SU-DHL-6 (cell line): Measurements from ENCODE around the gene ZNF132.
"Not testable (repeated sequence)": the region's sequence is repeated elsewhere in the genome, so short reads cannot be mapped to it uniquely, and the experiment has no call there.

Experiments used
- H2AFZ ChIP-seq: fragments of 200-600 bp; sonication (generic); 2 replicates; pipeline ENCODE4 v1.6.1; 2014; ENCODE audit warnings: low read depth, mild to moderate bottlenecking, moderate library complexity, mixed read lengths, antibody characterized with exemption, low read length; ENCODE audit not compliant: severe bottlenecking
- H3F3A ChIP-seq: fragments of 200-600 bp; shearing (Covaris generic); 2 replicates; pipeline ENCODE4 v1.6.0; 2016; ENCODE audit warnings: antibody characterized with exemption, mild to moderate bottlenecking; ENCODE audit not compliant: insufficient read depth
- H3K27ac ChIP-seq: fragments of 200-600 bp; sonication (generic); 2 replicates; pipeline ENCODE4 v1.5.1; 2016; ENCODE audit warnings: low read depth, mild to moderate bottlenecking, low read length, moderate library complexity, mixed read lengths
- H3K27me3 ChIP-seq: fragments of 200-600 bp; sonication (generic), shearing (Covaris generic); 2 replicates; pipeline ENCODE4 v1.6.0; 2014; ENCODE audit warnings: mild to moderate bottlenecking, low read length
- H3K36me3 ChIP-seq: fragments of 200-600 bp; sonication (generic); 2 replicates; pipeline ENCODE4 v1.6.1; 2014; ENCODE audit warnings: mild to moderate bottlenecking, low read length, mixed read lengths
- H3K4me2 ChIP-seq: fragments of 300-600, 200-600 bp; shearing (Covaris generic), sonication (generic); 2 replicates; pipeline ENCODE4 v1.6.0; 2014; ENCODE audit warnings: low read length, low read depth, mild to moderate bottlenecking; ENCODE audit not compliant: poor library complexity, severe bottlenecking
- H3K4me3 ChIP-seq: fragments of 200-600 bp; sonication (generic); 2 replicates; pipeline ENCODE4 v1.5.1; 2014; ENCODE audit warnings: antibody characterized with exemption, low read length, mild to moderate bottlenecking, mixed read lengths; ENCODE audit not compliant: insufficient read depth, poor library complexity, severe bottlenecking
- H3K79me2 ChIP-seq: fragments of 200-600 bp; sonication (generic); 2 replicates; pipeline ENCODE4 v1.6.1; 2014; ENCODE audit warnings: mild to moderate bottlenecking, low read length, moderate library complexity; ENCODE audit not compliant: insufficient read depth
- H3K9ac ChIP-seq: fragments of 200-600 bp; sonication (generic); 2 replicates; pipeline ENCODE4 v1.7.0; 2014; ENCODE audit warnings: mild to moderate bottlenecking, low read length
- H3K9me2 ChIP-seq: fragments of 200-600 bp; sonication (generic); replicated peaks from 2 replicates; pipeline ENCODE4 v1.6.1; 2014; ENCODE audit warnings: low read length; ENCODE audit not compliant: insufficient read depth
- H3K9me3 ChIP-seq: fragments of 200-600 bp; sonication (generic); 2 replicates; pipeline ENCODE4 v1.6.1; 2014; ENCODE audit warnings: low read length, mixed read lengths; ENCODE audit not compliant: insufficient read depth
- H4K20me1 ChIP-seq: fragments of 200-600 bp; sonication (generic); 2 replicates; pipeline ENCODE4 v1.6.1; 2014; ENCODE audit warnings: low read depth, mild to moderate bottlenecking, antibody characterized with exemption, low read length, moderate library complexity, mixed read lengths
- EZH2phosphoT487 ChIP-seq: fragments of 200-600 bp; sonication (generic), shearing (Covaris generic); conservative IDR thresholded peaks from 2 replicates; pipeline ENCODE4 v1.6.1; 2018; ENCODE audit warnings: mild to moderate bottlenecking, antibody characterized with exemption, low read length, moderate library complexity, mixed read lengths
- TF ChIP-seq, protein P1 (sequence below): fragments of 200-600 bp; sonication (generic); IDR thresholded peaks from one replicate; pipeline ENCODE4 v1.5.1; 2017; ENCODE audit warnings: antibody characterized with exemption, mild to moderate bottlenecking, low read length, moderate library complexity; ENCODE audit not compliant: insufficient read depth, poor library complexity, severe bottlenecking

ZNF132 gene

GRCh38 chr19:58439576-58440554, at the start of gene ZNF132:
Gene ZNF132, minus strand, starts transcription at chr19:58440153. Its CDS starts 332 bp downstream, at chr19:58439821.
- Histone ChIP-seq H3K4me3 (no peak within 1 kb of the TSS), H3F3A (no peaks in the 10 kb centered on the region), H3K27me3 (no peaks in the 10 kb centered on the region), H3K9me3 (0 out of 2 replicates have a peak, but pooled peaks cover under 1% of the 10 kb centered on the region), H3K9ac (no peak within 1 kb of the TSS), H2AFZ (no peak within 1 kb of the TSS), H3K9me2 (no peaks in the 10 kb centered on the region), H3K36me3 (no peaks in the 10 kb centered on the region), H3K4me2 (no peak within 1 kb of the TSS), H3K27ac (no peak within 1 kb of the TSS), H4K20me1 (no peaks in the 10 kb centered on the region), H3K79me2 (no peaks in the 10 kb centered on the region)
- no peak for TF ChIP-seq EZH2phosphoT487
- TF ChIP-seq, protein P1, sequence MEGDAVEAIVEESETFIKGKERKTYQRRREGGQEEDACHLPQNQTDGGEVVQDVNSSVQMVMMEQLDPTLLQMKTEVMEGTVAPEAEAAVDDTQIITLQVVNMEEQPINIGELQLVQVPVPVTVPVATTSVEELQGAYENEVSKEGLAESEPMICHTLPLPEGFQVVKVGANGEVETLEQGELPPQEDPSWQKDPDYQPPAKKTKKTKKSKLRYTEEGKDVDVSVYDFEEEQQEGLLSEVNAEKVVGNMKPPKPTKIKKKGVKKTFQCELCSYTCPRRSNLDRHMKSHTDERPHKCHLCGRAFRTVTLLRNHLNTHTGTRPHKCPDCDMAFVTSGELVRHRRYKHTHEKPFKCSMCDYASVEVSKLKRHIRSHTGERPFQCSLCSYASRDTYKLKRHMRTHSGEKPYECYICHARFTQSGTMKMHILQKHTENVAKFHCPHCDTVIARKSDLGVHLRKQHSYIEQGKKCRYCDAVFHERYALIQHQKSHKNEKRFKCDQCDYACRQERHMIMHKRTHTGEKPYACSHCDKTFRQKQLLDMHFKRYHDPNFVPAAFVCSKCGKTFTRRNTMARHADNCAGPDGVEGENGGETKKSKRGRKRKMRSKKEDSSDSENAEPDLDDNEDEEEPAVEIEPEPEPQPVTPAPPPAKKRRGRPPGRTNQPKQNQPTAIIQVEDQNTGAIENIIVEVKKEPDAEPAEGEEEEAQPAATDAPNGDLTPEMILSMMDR, result no peak

GRCh38 chr19:58484349-58484748, 44.4 kb upstream of the ZNF132 start:
- H3K9ac ChIP-seq, H2AFZ ChIP-seq, H3K79me2 ChIP-seq, H3F3A ChIP-seq, H4K20me1 ChIP-seq, H3K27ac ChIP-seq, H3K4me3 ChIP-seq, H3K9me3 ChIP-seq, H3K9me2 ChIP-seq, H3K36me3 ChIP-seq, H3K4me2 ChIP-seq, H3K27me3 ChIP-seq: not testable (repeated sequence)

- no peaks in the 10 kb centered on the region for H3F3A ChIP-seq
- H3K9ac ChIP-seq, result no peak overlapping the region
- no peak overlapping the region for H3K4me3 ChIP-seq
- no peaks in the 10 kb centered on the region for H3K9me2 ChIP-seq
- no peaks in the 10 kb centered on the region for H3K27me3 ChIP-seq
- no peaks in the 10 kb centered on the region for H4K20me1 ChIP-seq
- no peak overlapping the region for H3K4me2 ChIP-seq
- H2AFZ ChIP-seq, result no peak overlapping the region
- H3K36me3 ChIP-seq, result no peaks in the 10 kb centered on the region
- H3K27ac ChIP-seq, result no peak overlapping the region
- no peaks in the 10 kb centered on the region for H3K9me3 ChIP-seq
- no peaks in the 10 kb centered on the region for H3K79me2 ChIP-seq
- TF ChIP-seq, protein P1, result no peak
- no peak for TF ChIP-seq EZH2phosphoT487
Measured at GRCh38 chr19:58483776-58484175, 43.8 kb upstream of the ZNF132 start.

- Histone ChIP-seq H3F3A (no peaks in the 10 kb centered on the region), H3K36me3 (no peaks in the 10 kb centered on the region), H3K9me2 (no peaks in the 10 kb centered on the region), H4K20me1 (no peaks in the 10 kb centered on the region), H3K4me2 (no peak overlapping the region), H3K4me3 (no peak overlapping the region), H3K9me3 (no peaks in the 10 kb centered on the region), H3K27ac (no peak overlapping the region), H2AFZ (no peak overlapping the region), H3K9ac (no peak overlapping the region), H3K27me3 (no peaks in the 10 kb centered on the region), H3K79me2 (no peaks in the 10 kb centered on the region)
- no peak for TF ChIP-seq EZH2phosphoT487
- TF ChIP-seq, protein P1, result no peak
Measured at GRCh38 chr19:58482372-58482771, 42.4 kb upstream of the ZNF132 start.
